Measurements from ENCODE around the gene PTK7. TPM values are rescaled to one million over a fixed set of nuclear protein-coding genes. Genes with fewer than 3 reads are reported as not detected.

Gene PTK7
- total RNA-seq, 5 donors from 2014 or later (not counting 1 experiment from before 2014, with no cell fraction given): 0.56 to 11.3 (median 1.6) TPM

GRCh38 chr6:43125119-43125518 lies 49.0 kb downstream of the PTK7 start:
- ChIA-PET CTCF (no interaction called here), POLR2A (interaction anchor here in 1 of 2 donors (0.7 kb wide), 1 partner anchor 252 kb away, joined by 3 read pairs; no protein-coding TSS in a partner anchor)
- Mint-ChIP-seq H3K9me3 (no peaks in the 10 kb centered on the region), H3K27ac (no peak overlapping the region), H3K27me3 (peaks cover 0 to 6% of the 10 kb centered on the region in 2 donors), H3K36me3 (no peaks in the 10 kb centered on the region), H3K4me3 (no peak overlapping the region), H3K4me1 (no peaks in the 10 kb centered on the region)
- 94% methylated on average over 2 of the region's 6 CpGs for WGBS (ENCODE audit: insufficient coverage)
- Histone ChIP-seq H3K27me3 (replicated peaks in 1 of 2; ENCODE audit: control insufficient read depth in 2 of 2, extremely low read depth in 1 of 2, insufficient read depth in 2 of 2, low read length in 1 of 2) (peaks cover 0 to 46% of the 10 kb centered on the region in 2 experiments), H3K9me3 (no peaks in the 10 kb centered on the region), H3K4me3 (ENCODE audit: control insufficient read depth in 1 of 2, extremely low read depth in 1 of 2, low read length in 1 of 2) (no peak overlapping the region), H3K27ac (ENCODE audit: low read length) (no peak overlapping the region), H3K4me1 (ENCODE audit: control insufficient read depth in 1 of 2, extremely low read depth in 1 of 2, insufficient read depth in 2 of 2, low read length in 2 of 2) (no peaks in the 10 kb centered on the region), H3K36me3 (ENCODE audit: control insufficient read depth in 2 of 2, extremely low read depth in 1 of 2, insufficient read depth in 1 of 2, low read length in 1 of 2) (no peaks in the 10 kb centered on the region)
- no peak for ATAC-seq (replicated peaks in 1 of 4)
- no peak for DNase-seq

DNA sequence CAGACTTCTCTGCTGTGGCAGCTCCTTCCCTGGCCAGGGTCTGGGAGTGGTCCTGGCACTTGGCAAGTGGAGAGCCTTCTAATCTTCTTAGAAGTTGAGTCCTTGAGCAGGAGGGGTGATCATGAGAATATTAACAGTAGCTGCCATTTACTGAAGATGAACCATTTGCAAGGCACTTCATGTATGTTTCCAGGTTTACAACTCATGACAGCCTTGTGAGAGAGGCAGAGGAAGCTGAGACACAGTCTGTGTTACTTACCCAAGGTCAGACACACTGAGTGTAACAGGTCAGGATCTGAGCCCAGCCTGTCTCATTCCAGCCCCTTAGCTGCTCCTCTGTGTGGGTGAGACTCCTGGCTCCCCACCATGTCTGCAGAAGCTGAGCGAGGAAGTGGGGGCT lies 49.4 kb downstream of the PTK7 start:
- Mint-ChIP-seq H3K9me3 (no peaks in the 10 kb centered on the region), H3K4me3 (no peak overlapping the region), H3K4me1 (no peaks in the 10 kb centered on the region), H3K27me3 (peaks cover 0 to 6% of the 10 kb centered on the region in 2 donors), H3K36me3 (no peaks in the 10 kb centered on the region), H3K27ac (no peak overlapping the region)
- H3K9me3 ChIP-seq: no peaks in the 10 kb centered on the region
- POLR2A ChIA-PET: interaction anchor here in 1 of 2 donors (0.7 kb wide), 1 partner anchor 252 kb away, joined by 3 read pairs; no protein-coding TSS in a partner anchor
- H3K27me3 ChIP-seq (replicated peaks in 1 of 2; ENCODE audit: control insufficient read depth in 2 of 2, extremely low read depth in 1 of 2, insufficient read depth in 2 of 2, low read length in 1 of 2): peaks cover 0 to 43% of the 10 kb centered on the region in 2 experiments
- H3K27ac ChIP-seq (ENCODE audit: low read length): no peak overlapping the region
- H3K4me1 ChIP-seq (ENCODE audit: control insufficient read depth in 1 of 2, extremely low read depth in 1 of 2, insufficient read depth in 2 of 2, low read length in 2 of 2): no peaks in the 10 kb centered on the region
- H3K4me3 ChIP-seq (ENCODE audit: control insufficient read depth in 1 of 2, extremely low read depth in 1 of 2, low read length in 1 of 2): no peak overlapping the region
- 100% methylated on average over 1 of the region's 1 CpG for WGBS (ENCODE audit: insufficient coverage)
- no peaks in the 10 kb centered on the region for H3K36me3 ChIP-seq (ENCODE audit: control insufficient read depth in 2 of 2, extremely low read depth in 1 of 2, insufficient read depth in 1 of 2, low read length in 1 of 2)
- no peak for DNase-seq
- no peak for ATAC-seq (replicated peaks in 1 of 4)
- CTCF ChIA-PET: no interaction called here

- CTCF ChIA-PET: no interaction called here
- POLR2A ChIA-PET: no interaction called here
- no peaks in the 10 kb centered on the region for H3K9me3 Mint-ChIP-seq
Measured at GRCh38 chr6:43127180-43127579, 51.1 kb downstream of the PTK7 start.

GRCh38 chr6:43127877-43128276 lies 51.8 kb downstream of the PTK7 start:
- Histone ChIP-seq H3K4me3 (ENCODE audit: control insufficient read depth in 1 of 2, extremely low read depth in 1 of 2, low read length in 1 of 2) (no peak overlapping the region), H3K9me3 (no peaks in the 10 kb centered on the region), H3K4me1 (ENCODE audit: control insufficient read depth in 1 of 2, extremely low read depth in 1 of 2, insufficient read depth in 2 of 2, low read length in 2 of 2) (no peaks in the 10 kb centered on the region), H3K36me3 (ENCODE audit: control insufficient read depth in 2 of 2, extremely low read depth in 1 of 2, insufficient read depth in 1 of 2, low read length in 1 of 2) (no peaks in the 10 kb centered on the region), H3K27me3 (replicated peaks in 1 of 2; ENCODE audit: control insufficient read depth in 2 of 2, extremely low read depth in 1 of 2, insufficient read depth in 2 of 2, low read length in 1 of 2) (peaks cover 0 to 34% of the 10 kb centered on the region in 2 experiments), H3K27ac (ENCODE audit: low read length) (no peak overlapping the region)
- H3K4me3 Mint-ChIP-seq: no peak overlapping the region
- no peak for ATAC-seq (replicated peaks in 1 of 4)
- no peaks in the 10 kb centered on the region for H3K36me3 Mint-ChIP-seq
- no peaks in the 10 kb centered on the region for H3K4me1 Mint-ChIP-seq
- no peak overlapping the region for H3K27ac Mint-ChIP-seq
- H3K9me3 Mint-ChIP-seq: no peaks in the 10 kb centered on the region
- CTCF ChIA-PET: no interaction called here
- POLR2A ChIA-PET: no interaction called here
- peaks cover 0 to 2% of the 10 kb centered on the region in 2 donors for H3K27me3 Mint-ChIP-seq
- DNase-seq: no peak
- 90% methylated on average over 7 of the region's 11 CpGs for WGBS (ENCODE audit: insufficient coverage)

More at GRCh38 chr6:43127180-43127579, 51.1 kb downstream of the PTK7 start:
- no peak for ATAC-seq (replicated peaks in 1 of 4)
- Mint-ChIP-seq H3K36me3 (no peaks in the 10 kb centered on the region), H3K27ac (no peak overlapping the region), H3K4me3 (no peak overlapping the region), H3K4me1 (no peaks in the 10 kb centered on the region), H3K27me3 (peaks cover 0 to 6% of the 10 kb centered on the region in 2 donors)
- Histone ChIP-seq H3K4me1 (ENCODE audit: control insufficient read depth in 1 of 2, extremely low read depth in 1 of 2, insufficient read depth in 2 of 2, low read length in 2 of 2) (no peaks in the 10 kb centered on the region), H3K27ac (ENCODE audit: low read length) (no peak overlapping the region), H3K27me3 (replicated peaks in 1 of 2; ENCODE audit: control insufficient read depth in 2 of 2, extremely low read depth in 1 of 2, insufficient read depth in 2 of 2, low read length in 1 of 2) (peaks cover 0 to 37% of the 10 kb centered on the region in 2 experiments), H3K9me3 (no peaks in the 10 kb centered on the region), H3K36me3 (ENCODE audit: control insufficient read depth in 2 of 2, extremely low read depth in 1 of 2, insufficient read depth in 1 of 2, low read length in 1 of 2) (no peaks in the 10 kb centered on the region), H3K4me3 (ENCODE audit: control insufficient read depth in 1 of 2, extremely low read depth in 1 of 2, low read length in 1 of 2) (no peak overlapping the region)
- 75% methylated on average over 9 of the region's 12 CpGs for WGBS (ENCODE audit: insufficient coverage)
- DNase-seq: no peak

DNA sequence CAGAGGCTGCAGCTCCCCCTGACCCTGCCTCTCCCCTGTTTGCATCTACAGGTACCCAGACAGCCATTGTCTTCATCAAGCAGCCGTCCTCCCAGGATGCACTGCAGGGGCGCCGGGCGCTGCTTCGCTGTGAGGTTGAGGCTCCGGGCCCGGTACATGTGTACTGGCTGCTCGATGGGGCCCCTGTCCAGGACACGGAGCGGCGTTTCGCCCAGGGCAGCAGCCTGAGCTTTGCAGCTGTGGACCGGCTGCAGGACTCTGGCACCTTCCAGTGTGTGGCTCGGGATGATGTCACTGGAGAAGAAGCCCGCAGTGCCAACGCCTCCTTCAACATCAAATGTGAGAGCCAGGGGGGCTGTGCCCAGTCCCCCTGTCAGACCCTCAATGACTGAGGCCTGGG lies 52.8 kb downstream of the PTK7 start:
- Mint-ChIP-seq H3K9me3 (no peaks in the 10 kb centered on the region), H3K27me3 (no peaks in the 10 kb centered on the region), H3K36me3 (no peaks in the 10 kb centered on the region), H3K4me3 (no peak overlapping the region), H3K4me1 (no peaks in the 10 kb centered on the region), H3K27ac (no peak overlapping the region)
- POLR2A ChIA-PET: no interaction called here
- Histone ChIP-seq H3K27me3 (replicated peaks in 1 of 2; ENCODE audit: control insufficient read depth in 2 of 2, extremely low read depth in 1 of 2, insufficient read depth in 2 of 2, low read length in 1 of 2) (peaks cover 0 to 30% of the 10 kb centered on the region in 2 experiments), H3K27ac (ENCODE audit: low read length) (no peak overlapping the region), H3K4me1 (ENCODE audit: control insufficient read depth in 1 of 2, extremely low read depth in 1 of 2, insufficient read depth in 2 of 2, low read length in 2 of 2) (no peaks in the 10 kb centered on the region), H3K36me3 (ENCODE audit: control insufficient read depth in 2 of 2, extremely low read depth in 1 of 2, insufficient read depth in 1 of 2, low read length in 1 of 2) (no peaks in the 10 kb centered on the region), H3K4me3 (ENCODE audit: control insufficient read depth in 1 of 2, extremely low read depth in 1 of 2, low read length in 1 of 2) (no peak overlapping the region), H3K9me3 (no peaks in the 10 kb centered on the region)
- DNase-seq (no peak), ATAC-seq (replicated peaks in 1 of 4) (no peak)
- CTCF ChIA-PET: no interaction called here
- 92% methylated on average over 15 of the region's 16 CpGs for WGBS (ENCODE audit: insufficient coverage)

GRCh38 chr6:43129434-43130194 lies 53.5 kb downstream of the PTK7 start:
- no peak overlapping the region for H3K4me3 ChIP-seq (ENCODE audit: control insufficient read depth in 1 of 2, extremely low read depth in 1 of 2, low read length in 1 of 2)
- no peaks in the 10 kb centered on the region for H3K9me3 Mint-ChIP-seq
- peaks cover 0 to 26% of the 10 kb centered on the region in 2 experiments for H3K27me3 ChIP-seq (replicated peaks in 1 of 2; ENCODE audit: control insufficient read depth in 2 of 2, extremely low read depth in 1 of 2, insufficient read depth in 2 of 2, low read length in 1 of 2)
- no peaks in the 10 kb centered on the region for H3K36me3 ChIP-seq (ENCODE audit: control insufficient read depth in 2 of 2, extremely low read depth in 1 of 2, insufficient read depth in 1 of 2, low read length in 1 of 2)
- H3K9me3 ChIP-seq: no peaks in the 10 kb centered on the region
- peak in 2 of 4 experiments; percentile 51 to 69 for ATAC-seq (replicated peaks in 1 of 4)
- no peak overlapping the region for H3K27ac ChIP-seq (ENCODE audit: low read length)
- H3K4me1 Mint-ChIP-seq: no peaks in the 10 kb centered on the region
- H3K27ac Mint-ChIP-seq: no peak overlapping the region
- POLR2A ChIA-PET: no interaction called here
- no peaks in the 10 kb centered on the region for H3K27me3 Mint-ChIP-seq
- DNase-seq: peak in 4 of 35 experiments; percentile 12 to 29 (median 19)
- H3K4me3 Mint-ChIP-seq: no peak overlapping the region
- H3K4me1 ChIP-seq (ENCODE audit: control insufficient read depth in 1 of 2, extremely low read depth in 1 of 2, insufficient read depth in 2 of 2, low read length in 2 of 2): no peaks in the 10 kb centered on the region
- WGBS (ENCODE audit: insufficient coverage): 52% methylated on average over 8 of the region's 15 CpGs
- H3K36me3 Mint-ChIP-seq: no peaks in the 10 kb centered on the region
- CTCF ChIA-PET: no interaction called here

All from T-cell (primary cell).